Liver (tissue), 9 donors: Measurements from ENCODE around the gene SGSM1. TPM values are rescaled to one million over a fixed set of nuclear protein-coding genes. Genes with fewer than 3 reads are reported as not detected.

Experiments
- DNase-seq: peaks from one replicate; pipeline ENCODE4 v3.0.0-alpha.2; 2017; ENCODE audit warnings: low spot score
- H3K27ac ChIP-seq, 2 donors: one replicate each; pipeline ENCODE4 v1.7.0; 2013; ENCODE audit warnings: inconsistent platforms in 2 of 2, low read length in 2 of 2, control low read depth in 1 of 2, low read depth in 1 of 2, mild to moderate bottlenecking in 1 of 2
- H3K27me3 ChIP-seq, 4 donors: one replicate each; pipeline versions ENCODE4 v1.6.1 to v1.7.0; 2013; ENCODE audit warnings: low read length in 3 of 4, inconsistent platforms in 1 of 4, mild to moderate bottlenecking in 1 of 4, moderate library complexity in 1 of 4; ENCODE audit not compliant: control insufficient read depth in 4 of 4, insufficient read depth in 4 of 4
- H3K36me3 ChIP-seq, 4 donors: one replicate each; pipeline versions ENCODE4 v1.6.1 to v1.7.0; 2013; ENCODE audit warnings: low read length in 3 of 4, mild to moderate bottlenecking in 3 of 4, low read depth in 1 of 4, moderate library complexity in 1 of 4; ENCODE audit not compliant: control insufficient read depth in 4 of 4, insufficient read depth in 3 of 4
- H3K4me1 ChIP-seq, 4 donors: one replicate each; pipeline versions ENCODE4 v1.6.1 to v1.7.0; 2013; ENCODE audit warnings: low read length in 3 of 4, mild to moderate bottlenecking in 3 of 4, moderate library complexity in 1 of 4; ENCODE audit not compliant: control insufficient read depth in 4 of 4, insufficient read depth in 4 of 4
- H3K4me3 ChIP-seq, 3 donors: one replicate each; pipeline versions ENCODE4 v1.6.1 to v1.7.0; 2013; ENCODE audit warnings: low read length in 3 of 3, control low read depth in 1 of 3, low read depth in 1 of 3, mild to moderate bottlenecking in 1 of 3
- H3K9ac ChIP-seq, 2 donors: one replicate each; pipeline ENCODE4 v1.7.0; 2013; ENCODE audit warnings: low read length in 2 of 2, mild to moderate bottlenecking in 2 of 2, moderate library complexity in 2 of 2, control low read depth in 1 of 2, low read depth in 1 of 2
- H3K9me3 ChIP-seq, 4 donors: one replicate each; pipeline versions ENCODE4 v1.6.1 to v1.7.0; 2013; ENCODE audit warnings: low read length in 3 of 4; ENCODE audit not compliant: control insufficient read depth in 4 of 4
- ATF3 ChIP-seq: IDR thresholded peaks from 2 replicates; pipeline ENCODE4 v1.6.1; 2016; ENCODE audit warnings: antibody characterized with exemption
- EGR1 ChIP-seq, 2 donors: IDR thresholded peaks; 2 replicates each; pipeline ENCODE4 v1.6.1; 2016 to 2018; ENCODE audit warnings: antibody characterized with exemption in 2 of 2, low read depth in 2 of 2
- FOXA1 ChIP-seq: IDR thresholded peaks from 2 replicates; pipeline ENCODE4 v1.6.1; 2016; ENCODE audit warnings: antibody characterized with exemption
- FOXA2 ChIP-seq: IDR thresholded peaks from 2 replicates; pipeline ENCODE4 v1.6.1; 2016; ENCODE audit warnings: antibody characterized with exemption
- HNF4A ChIP-seq, 2 donors: conservative IDR thresholded peaks; 2 replicates each; pipeline ENCODE4 v1.6.1; 2016; ENCODE audit warnings: antibody characterized with exemption in 2 of 2, mild to moderate bottlenecking in 2 of 2
- JUND ChIP-seq, 2 donors: IDR thresholded peaks; 2 replicates each; pipeline ENCODE4 v1.6.1; 2016; ENCODE audit warnings: antibody characterized with exemption in 2 of 2
- MAX ChIP-seq: IDR thresholded peaks from 2 replicates; pipeline ENCODE4 v1.6.1; 2016; ENCODE audit warnings: antibody characterized with exemption
- NR2F2 ChIP-seq: IDR thresholded peaks from 2 replicates; pipeline ENCODE4 v1.6.1; 2016; ENCODE audit warnings: antibody characterized with exemption
- SP1 ChIP-seq: IDR thresholded peaks from 2 replicates; pipeline ENCODE4 v1.6.1; 2018; ENCODE audit warnings: antibody characterized with exemption, mild to moderate bottlenecking
- YY1 ChIP-seq: IDR thresholded peaks from 2 replicates; pipeline ENCODE4 v1.6.1; 2016; ENCODE audit warnings: antibody characterized with exemption, mild to moderate bottlenecking
- ZBTB33 ChIP-seq: IDR thresholded peaks from 2 replicates; pipeline ENCODE4 v1.6.1; 2016; ENCODE audit warnings: antibody characterized with exemption
- WGBS: extraction: QIAGEN DNeasy Blood & Tissue Kit; methylation state at CpG from one replicate; pipeline ENCODE4 v1.1.7; 2013; 5-methylcytosine and 5-hydroxymethylcytosine counted together
- polyA plus RNA-seq, 2 donors: library from polyadenylated mRNA; stranded (reverse) in 1 of 2; unstranded in 1 of 2; fragments of 200-250 nt in 1 of 2; fragments of >200 nt in 1 of 2; fragmentation: Nextera tagmentation in 1 of 2; extraction: Ambion mirVana in 1 of 2; gene quantifications; one replicate each; pipeline versions ENCODE4 v1.2.1 to v1.2.3, GENCODE V29; 2013 to 2015
- total RNA-seq, 2 donors: library from RNA; depleted of rRNA; stranded (reverse); fragments of >200 nt; gene quantifications; one replicate each; pipeline ENCODE4 v1.2.3, GENCODE V29; 2014
- TF ChIP-seq, protein P1 (sequence below): IDR thresholded peaks from 2 replicates; pipeline ENCODE4 v1.6.1; 2016; ENCODE audit warnings: antibody characterized with exemption, mild to moderate bottlenecking
- TF ChIP-seq, protein P2 (sequence below): fragments of 150-350 bp; IDR thresholded peaks from 2 replicates; pipeline ENCODE4 v1.5.1; 2017; ENCODE audit warnings: improper control_type of control experiment, low read depth, low read length; ENCODE audit not compliant: missing input control
- donor health status: healthy.
- donor health status: healthy.
- donor health status: healthy.
- donor health status: healthy.
- donor health status: healthy.

SGSM1 gene
- total and polyA plus RNA-seq, 4 donors: 0.08 to 0.51 (median 0.21) TPM

DNA sequence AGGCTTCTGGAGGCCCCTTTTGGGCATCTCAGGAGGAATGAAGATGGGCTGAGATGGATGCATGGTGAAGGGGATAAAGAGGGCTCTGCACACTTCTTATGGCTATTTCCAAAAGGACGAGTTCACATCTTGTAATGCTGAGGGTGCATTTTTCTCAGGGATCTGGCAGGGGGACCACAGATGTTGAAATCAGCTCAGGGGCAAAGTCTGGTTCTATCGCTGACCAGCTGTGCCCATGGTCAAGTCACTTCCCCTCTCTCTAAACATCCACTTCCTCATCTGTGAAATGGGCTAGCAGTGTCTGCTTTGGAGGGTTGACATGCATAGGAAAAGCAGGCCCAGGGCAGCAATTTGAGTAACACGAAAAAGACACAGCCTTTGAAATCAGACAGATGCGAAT lies 114.0 kb downstream of the SGSM1 start:
- TF ChIP-seq YY1 (no peak), HNF4A (conservative IDR thresholded peaks at IDR 0.05) (peak; percentile 36 to 71)
- Histone ChIP-seq H3K4me1 (peaks cover 0 to 10% (median 3%) of the 10 kb centered on the region in 4 donors), H3K27me3 (no peaks in the 10 kb centered on the region), H3K27ac (no peak overlapping the region), H3K9me3 (no peaks in the 10 kb centered on the region), H3K4me3 (no peak overlapping the region), H3K9ac (no peak overlapping the region), H3K36me3 (no peaks in the 10 kb centered on the region)
- DNase-seq: no peak
- 64% methylated on average over 4 of the region's 4 CpGs for WGBS

DNA sequence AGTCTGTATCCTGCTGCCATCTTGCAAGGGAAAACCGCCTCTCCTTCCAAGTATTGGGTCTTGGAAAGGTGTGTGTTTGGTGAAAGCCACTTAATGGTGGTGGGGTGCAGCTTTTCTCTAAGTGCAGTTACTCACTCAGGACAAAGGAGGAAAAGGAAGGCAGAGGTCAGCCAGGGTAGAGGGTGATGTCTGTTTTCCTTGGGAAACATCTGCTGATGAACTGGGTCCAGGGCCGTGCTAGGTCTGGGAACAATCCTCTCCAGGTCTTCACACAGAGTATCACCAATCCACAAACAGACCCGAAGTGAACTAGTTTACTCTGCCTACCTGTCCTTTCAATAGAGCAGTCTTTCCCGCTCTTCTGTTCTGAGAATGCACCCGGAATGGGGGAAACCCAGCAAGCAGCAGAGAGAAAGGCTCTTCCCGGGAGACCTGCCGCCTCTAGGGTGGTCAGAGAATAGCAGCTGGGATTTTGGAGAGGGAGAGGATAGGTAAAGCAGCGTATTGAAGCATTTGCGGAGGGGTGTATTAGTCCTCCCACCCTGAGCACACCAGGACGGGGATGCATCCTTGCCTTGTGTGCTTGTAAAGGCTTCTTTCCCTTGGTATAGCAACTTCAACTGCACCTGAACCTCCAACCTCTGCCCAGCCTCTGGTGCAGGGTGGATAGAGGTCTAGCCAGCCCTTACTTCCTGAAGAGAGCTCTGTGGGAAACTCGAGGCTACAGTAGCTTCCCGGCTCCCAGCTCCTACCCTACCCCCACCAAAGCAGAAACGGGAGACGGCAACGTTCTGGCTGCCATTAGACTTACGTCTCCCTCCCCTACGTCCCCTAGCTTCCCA lies 119.8 kb downstream of the SGSM1 start:
- 64% methylated on average over 17 of the region's 17 CpGs for WGBS
- H3K36me3 ChIP-seq: no peaks in the 10 kb centered on the region
- H3K4me3 ChIP-seq: no peak overlapping the region
- H3K9ac ChIP-seq: no peak overlapping the region
- no peaks in the 10 kb centered on the region for H3K4me1 ChIP-seq
- no peak for TF ChIP-seq FOXA2
- TF ChIP-seq ATF3: no peak
- TF ChIP-seq NR2F2: no peak
- no peak for TF ChIP-seq ZBTB33
- TF ChIP-seq JUND (IDR thresholded peaks at IDR 0.05): no peak
- TF ChIP-seq MAX: no peak
- no peak for TF ChIP-seq HNF4A (conservative IDR thresholded peaks at IDR 0.05)
- TF ChIP-seq, protein P1, sequence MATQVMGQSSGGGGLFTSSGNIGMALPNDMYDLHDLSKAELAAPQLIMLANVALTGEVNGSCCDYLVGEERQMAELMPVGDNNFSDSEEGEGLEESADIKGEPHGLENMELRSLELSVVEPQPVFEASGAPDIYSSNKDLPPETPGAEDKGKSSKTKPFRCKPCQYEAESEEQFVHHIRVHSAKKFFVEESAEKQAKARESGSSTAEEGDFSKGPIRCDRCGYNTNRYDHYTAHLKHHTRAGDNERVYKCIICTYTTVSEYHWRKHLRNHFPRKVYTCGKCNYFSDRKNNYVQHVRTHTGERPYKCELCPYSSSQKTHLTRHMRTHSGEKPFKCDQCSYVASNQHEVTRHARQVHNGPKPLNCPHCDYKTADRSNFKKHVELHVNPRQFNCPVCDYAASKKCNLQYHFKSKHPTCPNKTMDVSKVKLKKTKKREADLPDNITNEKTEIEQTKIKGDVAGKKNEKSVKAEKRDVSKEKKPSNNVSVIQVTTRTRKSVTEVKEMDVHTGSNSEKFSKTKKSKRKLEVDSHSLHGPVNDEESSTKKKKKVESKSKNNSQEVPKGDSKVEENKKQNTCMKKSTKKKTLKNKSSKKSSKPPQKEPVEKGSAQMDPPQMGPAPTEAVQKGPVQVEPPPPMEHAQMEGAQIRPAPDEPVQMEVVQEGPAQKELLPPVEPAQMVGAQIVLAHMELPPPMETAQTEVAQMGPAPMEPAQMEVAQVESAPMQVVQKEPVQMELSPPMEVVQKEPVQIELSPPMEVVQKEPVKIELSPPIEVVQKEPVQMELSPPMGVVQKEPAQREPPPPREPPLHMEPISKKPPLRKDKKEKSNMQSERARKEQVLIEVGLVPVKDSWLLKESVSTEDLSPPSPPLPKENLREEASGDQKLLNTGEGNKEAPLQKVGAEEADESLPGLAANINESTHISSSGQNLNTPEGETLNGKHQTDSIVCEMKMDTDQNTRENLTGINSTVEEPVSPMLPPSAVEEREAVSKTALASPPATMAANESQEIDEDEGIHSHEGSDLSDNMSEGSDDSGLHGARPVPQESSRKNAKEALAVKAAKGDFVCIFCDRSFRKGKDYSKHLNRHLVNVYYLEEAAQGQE: no peak
- no peak for TF ChIP-seq FOXA1
- no peak overlapping the region for H3K27ac ChIP-seq
- no peak for DNase-seq
- H3K9me3 ChIP-seq: peaks cover 0 to 4% (median 0%) of the 10 kb centered on the region in 4 donors
- no peaks in the 10 kb centered on the region for H3K27me3 ChIP-seq

DNA sequence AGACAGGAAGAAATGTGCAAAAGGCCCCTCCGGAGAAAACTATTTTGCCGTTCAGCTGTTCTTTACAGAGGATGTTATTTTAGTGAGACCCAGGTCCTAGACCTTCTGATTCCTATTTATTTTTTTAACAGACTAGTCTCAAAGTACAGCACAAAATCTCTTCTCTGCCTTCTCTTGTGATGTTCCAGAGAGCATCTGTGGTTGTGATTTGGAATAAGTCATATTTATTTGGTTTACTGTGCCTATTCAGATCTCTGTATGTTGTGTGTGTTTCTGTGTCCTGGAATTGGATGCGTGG lies 120.4 kb downstream of the SGSM1 start:
- no peak overlapping the region for H3K27ac ChIP-seq
- DNase-seq: no peak
- no peak overlapping the region for H3K4me3 ChIP-seq
- H3K36me3 ChIP-seq: no peaks in the 10 kb centered on the region
- peaks cover 0 to 3% (median 0%) of the 10 kb centered on the region in 4 donors for H3K27me3 ChIP-seq
- 76% methylated on average over 3 of the region's 3 CpGs for WGBS
- no peak overlapping the region for H3K9ac ChIP-seq
- H3K9me3 ChIP-seq: peaks cover 0 to 4% (median 0%) of the 10 kb centered on the region in 4 donors
- H3K4me1 ChIP-seq: no peaks in the 10 kb centered on the region
- TF ChIP-seq YY1 (no peak), ZBTB33 (no peak), EGR1 (IDR thresholded peaks at IDR 0.05; ENCODE audit: low read depth in 2 of 2) (no peak), HNF4A (conservative IDR thresholded peaks at IDR 0.05) (no peak), SP1 (no peak), MAX (no peak), FOXA1 (no peak)
- TF ChIP-seq, protein P2, sequence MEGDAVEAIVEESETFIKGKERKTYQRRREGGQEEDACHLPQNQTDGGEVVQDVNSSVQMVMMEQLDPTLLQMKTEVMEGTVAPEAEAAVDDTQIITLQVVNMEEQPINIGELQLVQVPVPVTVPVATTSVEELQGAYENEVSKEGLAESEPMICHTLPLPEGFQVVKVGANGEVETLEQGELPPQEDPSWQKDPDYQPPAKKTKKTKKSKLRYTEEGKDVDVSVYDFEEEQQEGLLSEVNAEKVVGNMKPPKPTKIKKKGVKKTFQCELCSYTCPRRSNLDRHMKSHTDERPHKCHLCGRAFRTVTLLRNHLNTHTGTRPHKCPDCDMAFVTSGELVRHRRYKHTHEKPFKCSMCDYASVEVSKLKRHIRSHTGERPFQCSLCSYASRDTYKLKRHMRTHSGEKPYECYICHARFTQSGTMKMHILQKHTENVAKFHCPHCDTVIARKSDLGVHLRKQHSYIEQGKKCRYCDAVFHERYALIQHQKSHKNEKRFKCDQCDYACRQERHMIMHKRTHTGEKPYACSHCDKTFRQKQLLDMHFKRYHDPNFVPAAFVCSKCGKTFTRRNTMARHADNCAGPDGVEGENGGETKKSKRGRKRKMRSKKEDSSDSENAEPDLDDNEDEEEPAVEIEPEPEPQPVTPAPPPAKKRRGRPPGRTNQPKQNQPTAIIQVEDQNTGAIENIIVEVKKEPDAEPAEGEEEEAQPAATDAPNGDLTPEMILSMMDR: no peak
